Spleen (tissue), 7 donors: ENCODE data around the gene RAB3IL1.

Experiments used
- CTCF ChIP-seq, 11 experiments: fragments of 200-600 bp in 7 of 11; fragments of 450-650 bp in 4 of 11; sonication (generic) in 4 of 11; IDR thresholded peaks in 8 of 11; conservative IDR thresholded peaks in 3 of 11; 1 replicate in 7 of 11; 2 replicates in 4 of 11; pipeline versions ENCODE4 v1.4.0 to v1.8.0; 2016 to 2021; ENCODE audit warnings: antibody characterized with exemption in 11 of 11, inconsistent platforms in 4 of 11, mild to moderate bottlenecking in 1 of 11
- POLR2A ChIP-seq, 3 donors: fragments of 450-650 bp; IDR thresholded peaks; one replicate each; pipeline ENCODE4 v1.5.1; 2017; ENCODE audit warnings: antibody characterized with exemption in 3 of 3, mild to moderate bottlenecking in 1 of 3
- donor health status: DM: no; HTN: no; CAD: no; lungs with moderate emphysema.
- donor health status: DM: no; HTN: no; CAD: no.
- donor health status: DM: no; HTN: no; CAD: no.

DNA sequence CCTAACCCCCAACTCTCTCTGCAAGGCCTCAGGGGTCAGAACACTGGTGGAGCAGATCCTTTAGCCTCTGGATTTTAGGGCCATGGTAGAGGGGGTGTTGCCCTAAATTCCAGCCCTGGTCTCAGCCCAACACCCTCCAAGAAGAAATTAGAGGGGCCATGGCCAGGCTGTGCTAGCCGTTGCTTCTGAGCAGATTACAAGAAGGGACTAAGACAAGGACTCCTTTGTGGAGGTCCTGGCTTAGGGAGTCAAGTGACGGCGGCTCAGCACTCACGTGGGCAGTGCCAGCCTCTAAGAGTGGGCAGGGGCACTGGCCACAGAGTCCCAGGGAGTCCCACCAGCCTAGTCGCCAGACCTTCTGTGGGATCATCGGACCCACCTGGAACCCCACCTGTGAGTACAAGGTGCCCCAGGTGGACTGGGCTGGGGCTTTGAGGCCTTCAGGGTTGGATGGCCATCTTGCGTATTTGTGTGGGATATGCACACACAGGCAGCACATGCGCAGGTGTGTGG lies 32.7 kb upstream of the RAB3IL1 start, which contains the start of gene BEST1:
- no peak for TF ChIP-seq POLR2A (IDR thresholded peaks at IDR 0.05)
- TF ChIP-seq CTCF (IDR thresholded peaks at IDR 0.05 in 8 of 11, conservative IDR thresholded peaks at IDR 0.05 in 3 of 11) = no peak
